AG04450 (cell line): ENCODE results near the gene CRADD. TPM values are rescaled to one million over a fixed set of nuclear protein-coding genes. Genes with fewer than 3 reads are reported as not detected.

ENCODE experiments used
- CTCF ChIA-PET: fragments of 300-600, 350-600 bp; formaldehyde crosslinking; extraction: SDS; loops from one replicate; lab custom pipeline; 2022; ENCODE audit warnings: antibody characterized with exemption, inconsistent platforms; lab: Charles Lee
- POLR2A ChIA-PET: fragments of 350-600 bp; formaldehyde crosslinking; extraction: SDS; loops from one replicate; lab custom pipeline; 2021; ENCODE audit warnings: antibody characterized with exemption, inconsistent platforms; lab: Yijun Ruan, JAX
- DNase-seq: peaks from one replicate; pipeline ENCODE4 v3.0.0-alpha.2; 2011; ENCODE audit warnings: low read depth, low spot score
- H3K27ac ChIP-seq: one replicate; pipeline ENCODE4 v1.5.1; 2012; ENCODE audit warnings: low read depth, low read length, control low read depth
- H3K27me3 ChIP-seq: one replicate; pipeline ENCODE4 v1.6.0; 2012; ENCODE audit warnings: low read length; ENCODE audit not compliant: control insufficient read depth, insufficient read depth
- H3K4me3 ChIP-seq: 2 replicates; pipeline ENCODE4 v1.5.1; 2011; ENCODE audit warnings: mild to moderate bottlenecking, low read depth, low read length, control low read depth
- H3K9me3 ChIP-seq: 2 replicates; pipeline ENCODE4 v1.5.1; 2012; ENCODE audit warnings: low read length; ENCODE audit not compliant: control insufficient read depth, insufficient read depth
- polyA plus RNA-seq: library from polyadenylated mRNA; depleted of rRNA; stranded (reverse); fragments of >200 nt; gene quantifications from 2 replicates; pipeline ENCODE4 v1.2.3, GENCODE V29; 2011
- TF ChIP-seq, protein P1 (sequence below): IDR thresholded peaks from 2 replicates; pipeline ENCODE4 v1.5.1; 2011; ENCODE audit warnings: low read depth, low read length, control low read depth, inconsistent platforms

The CRADD gene
- polyA plus RNA-seq, 1 experiment = 8.8 TPM

DNA sequence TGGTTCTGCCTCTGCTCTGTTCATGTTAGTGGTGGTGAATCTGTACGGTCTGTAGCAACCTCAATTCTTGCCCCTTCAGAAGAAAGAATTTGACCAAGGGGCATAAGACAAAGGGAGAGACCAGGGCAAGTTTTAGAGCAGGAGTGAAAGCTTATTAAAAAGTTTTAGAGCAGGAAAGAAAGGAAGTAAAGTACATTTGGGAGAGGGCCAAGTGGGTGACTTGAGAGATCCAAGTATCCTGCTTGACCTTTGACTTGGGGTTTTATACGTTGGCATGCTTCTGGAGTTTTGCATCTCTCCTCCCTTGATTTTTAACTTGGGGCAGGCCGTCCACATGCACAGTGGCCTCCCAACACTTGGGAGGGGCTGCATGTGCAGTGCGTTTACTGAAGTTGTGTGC is 225.0 kb downstream of the CRADD start:
- CTCF ChIA-PET = no interaction called here
- DNase-seq = no peak

DNA sequence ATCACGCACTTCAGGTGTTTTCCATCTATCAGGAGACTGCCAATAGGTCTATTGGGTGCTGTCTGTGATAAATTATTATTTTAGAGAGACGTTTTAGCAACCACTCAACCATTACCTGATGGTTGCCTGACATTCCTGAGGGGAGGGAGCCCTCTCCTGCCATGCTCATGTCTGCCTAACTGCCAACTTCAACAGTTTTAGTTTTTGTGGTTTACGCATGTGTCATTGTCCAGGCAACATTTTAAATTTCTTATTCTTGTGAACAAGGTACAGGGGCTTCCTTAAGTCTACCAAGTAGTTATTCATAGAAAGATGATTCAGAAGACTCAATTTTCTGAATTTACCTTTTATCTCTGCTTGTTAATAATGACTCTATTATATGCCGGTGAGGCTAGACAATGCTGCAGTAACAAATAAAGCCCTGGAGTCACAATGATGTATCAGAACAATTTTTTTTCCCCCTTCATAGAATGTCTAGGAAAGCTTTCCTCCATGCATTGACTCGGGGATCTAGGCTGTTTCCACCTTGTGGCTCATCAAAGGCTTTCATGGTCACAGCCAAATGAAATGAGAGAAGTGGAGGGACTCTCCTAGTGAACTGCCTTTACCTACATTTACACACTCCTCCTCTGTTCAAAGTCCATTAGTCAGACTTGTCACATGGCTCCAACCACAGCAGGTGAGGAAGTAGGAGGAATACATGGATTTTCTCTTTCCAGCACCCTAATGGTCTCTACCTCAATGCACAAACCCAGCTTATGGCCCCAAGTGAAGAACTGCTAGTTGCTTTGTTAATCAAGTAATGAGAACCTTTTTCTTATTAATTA is 225.8 kb downstream of the CRADD start:
- TF ChIP-seq, protein P1, sequence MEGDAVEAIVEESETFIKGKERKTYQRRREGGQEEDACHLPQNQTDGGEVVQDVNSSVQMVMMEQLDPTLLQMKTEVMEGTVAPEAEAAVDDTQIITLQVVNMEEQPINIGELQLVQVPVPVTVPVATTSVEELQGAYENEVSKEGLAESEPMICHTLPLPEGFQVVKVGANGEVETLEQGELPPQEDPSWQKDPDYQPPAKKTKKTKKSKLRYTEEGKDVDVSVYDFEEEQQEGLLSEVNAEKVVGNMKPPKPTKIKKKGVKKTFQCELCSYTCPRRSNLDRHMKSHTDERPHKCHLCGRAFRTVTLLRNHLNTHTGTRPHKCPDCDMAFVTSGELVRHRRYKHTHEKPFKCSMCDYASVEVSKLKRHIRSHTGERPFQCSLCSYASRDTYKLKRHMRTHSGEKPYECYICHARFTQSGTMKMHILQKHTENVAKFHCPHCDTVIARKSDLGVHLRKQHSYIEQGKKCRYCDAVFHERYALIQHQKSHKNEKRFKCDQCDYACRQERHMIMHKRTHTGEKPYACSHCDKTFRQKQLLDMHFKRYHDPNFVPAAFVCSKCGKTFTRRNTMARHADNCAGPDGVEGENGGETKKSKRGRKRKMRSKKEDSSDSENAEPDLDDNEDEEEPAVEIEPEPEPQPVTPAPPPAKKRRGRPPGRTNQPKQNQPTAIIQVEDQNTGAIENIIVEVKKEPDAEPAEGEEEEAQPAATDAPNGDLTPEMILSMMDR = no peak
- CTCF ChIA-PET = no interaction called here

More for the DNA sequence above, 225.0 kb downstream of the CRADD start:
- TF ChIP-seq, protein P1 = no peak
- no peaks in the 10 kb centered on the region for H3K9me3 ChIP-seq
- no peaks in the 10 kb centered on the region for H3K27me3 ChIP-seq
- no peak overlapping the region for H3K27ac ChIP-seq
- H3K4me3 ChIP-seq = no peak overlapping the region
- POLR2A ChIA-PET = no interaction called here

DNA sequence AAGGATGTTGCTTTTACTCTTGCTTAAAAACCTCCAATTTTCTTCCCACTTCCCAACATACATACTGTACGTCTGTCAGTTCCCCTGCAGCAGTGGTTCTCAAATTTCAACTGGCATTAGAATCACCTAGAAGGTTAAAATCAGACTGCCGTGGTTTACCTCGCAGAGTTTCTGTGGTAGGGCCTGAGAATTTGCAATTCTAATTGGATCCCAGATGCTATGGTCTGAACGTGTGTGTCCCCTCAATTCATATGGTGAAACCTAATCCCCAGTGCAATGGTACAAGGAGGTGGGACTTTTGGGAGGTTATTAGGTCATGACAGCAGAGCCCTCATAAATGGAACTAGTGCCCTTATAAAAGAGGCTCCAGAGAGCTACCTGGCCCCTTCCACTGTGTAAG is 226.9 kb downstream of the CRADD start:
- Histone ChIP-seq H3K27ac (no peak overlapping the region), H3K4me3 (no peak overlapping the region), H3K27me3 (no peaks in the 10 kb centered on the region), H3K9me3 (no peaks in the 10 kb centered on the region)
- ChIA-PET POLR2A (no interaction called here), CTCF (no interaction called here)
- no peak for DNase-seq
- TF ChIP-seq, protein P1 = no peak

More for the DNA sequence above, 225.8 kb downstream of the CRADD start:
- POLR2A ChIA-PET = no interaction called here
- DNase-seq = no peak
- H3K27ac ChIP-seq = no peak overlapping the region
- H3K4me3 ChIP-seq = no peak overlapping the region
- H3K27me3 ChIP-seq = no peaks in the 10 kb centered on the region
- H3K9me3 ChIP-seq = no peaks in the 10 kb centered on the region

DNA sequence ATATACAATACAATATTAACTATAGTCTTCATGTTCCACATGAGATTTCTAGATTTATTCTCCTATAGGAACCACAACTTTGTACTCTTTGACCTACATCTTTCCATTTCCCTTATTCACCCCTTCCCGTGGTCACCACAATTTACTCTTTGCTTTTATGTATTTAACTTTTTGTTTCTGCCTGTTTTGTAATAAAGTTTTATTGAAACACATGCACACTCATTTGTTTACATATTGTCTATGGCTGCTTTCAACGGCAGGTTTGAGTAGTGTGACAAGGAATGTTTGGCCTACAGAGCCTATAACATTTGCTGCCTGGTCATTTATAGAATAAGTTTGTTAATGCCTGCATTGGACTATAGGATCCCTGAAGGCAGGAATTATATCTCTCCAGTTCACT is 231.1 kb downstream of the CRADD start:
- Histone ChIP-seq H3K9me3 (no peaks in the 10 kb centered on the region), H3K27ac (no peak overlapping the region), H3K4me3 (no peak overlapping the region), H3K27me3 (no peaks in the 10 kb centered on the region)
- ChIA-PET POLR2A (no interaction called here), CTCF (no interaction called here)
- no peak for DNase-seq
- TF ChIP-seq, protein P1 = no peak

DNA sequence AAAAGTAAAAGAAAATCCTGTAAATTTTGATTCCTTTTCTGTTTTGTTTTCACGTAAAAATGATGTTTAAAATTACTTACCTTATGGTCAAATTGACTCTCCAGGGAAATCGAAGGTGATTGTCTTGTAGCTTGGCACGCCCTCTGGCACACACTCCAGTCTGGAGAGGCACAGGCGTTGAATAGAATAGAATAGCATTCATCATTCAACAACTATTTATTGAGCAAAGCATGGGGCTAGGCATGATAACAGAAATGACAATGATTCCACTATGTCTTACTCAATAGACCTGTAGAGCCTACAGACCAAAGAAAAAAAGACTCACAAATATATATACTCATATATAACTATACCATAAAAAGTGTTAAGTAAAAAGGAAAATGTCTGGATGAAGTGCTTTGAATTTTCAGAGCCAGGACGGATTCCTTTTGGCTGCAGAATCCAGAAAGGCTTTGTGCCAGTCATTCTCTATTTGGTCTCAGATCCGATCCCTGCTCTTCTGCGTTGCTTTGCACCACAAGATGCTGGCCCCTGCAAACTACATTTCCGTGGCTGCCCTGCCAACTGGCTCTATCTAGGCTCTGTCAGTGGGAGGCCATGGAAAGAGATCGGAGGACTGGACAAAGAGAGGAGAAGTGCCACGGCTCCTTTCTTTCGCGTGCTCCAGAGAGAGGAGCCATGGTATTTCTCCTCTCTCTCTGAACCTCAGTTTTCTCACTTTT is 231.8 kb downstream of the CRADD start:
- DNase-seq = no peak
- Histone ChIP-seq H3K4me3 (no peak overlapping the region), H3K9me3 (no peaks in the 10 kb centered on the region), H3K27me3 (no peaks in the 10 kb centered on the region), H3K27ac (no peak overlapping the region)
- ChIA-PET POLR2A (no interaction called here), CTCF (no interaction called here)
- TF ChIP-seq, protein P1 = no peak
